CD14-positive monocyte (primary cell): ENCODE results near the gene NKX2-1. TPM values are rescaled to one million over a fixed set of nuclear protein-coding genes. Genes with fewer than 3 reads are reported as not detected.

ENCODE experiments used
- DNase-seq, 3 donors: peaks; one replicate each; pipeline ENCODE4 v3.0.0-alpha.2; 2011 to 2022
- H2AFZ ChIP-seq: 2 replicates; pipeline ENCODE4 v1.6.0; 2012; ENCODE audit warnings: mild to moderate bottlenecking, low read depth, low read length, inconsistent platforms; ENCODE audit not compliant: insufficient read depth, poor library complexity, severe bottlenecking
- H3K27ac ChIP-seq, 2 donors: 1 replicate in 1 of 2; 2 replicates in 1 of 2; pipeline ENCODE4 v1.5.1; 2012 to 2013; ENCODE audit warnings: low read length in 2 of 2, control low read depth in 1 of 2, inconsistent platforms in 1 of 2, low read depth in 1 of 2, mild to moderate bottlenecking in 1 of 2
- H3K27me3 ChIP-seq, 2 donors: one replicate each; pipeline versions ENCODE4 v1.6.0 to v1.6.1; 2011 to 2013; ENCODE audit warnings: low read length in 2 of 2; ENCODE audit not compliant: control insufficient read depth in 2 of 2, insufficient read depth in 2 of 2
- H3K36me3 ChIP-seq, 2 donors: replicated peaks in 1 of 2; 1 replicate in 1 of 2; 2 replicates in 1 of 2; pipeline versions ENCODE4 v1.5.1 to v1.6.1; 2012 to 2013; ENCODE audit warnings: low read length in 2 of 2, control low read depth in 1 of 2, inconsistent platforms in 1 of 2, mild to moderate bottlenecking in 1 of 2; ENCODE audit not compliant: insufficient read depth in 2 of 2, control insufficient read depth in 1 of 2
- H3K4me1 ChIP-seq, 2 donors: 1 replicate in 1 of 2; 2 replicates in 1 of 2; pipeline versions ENCODE4 v1.5.1 to v1.6.1; 2012 to 2013; ENCODE audit warnings: low read length in 2 of 2, control low read depth in 1 of 2, inconsistent platforms in 1 of 2, mild to moderate bottlenecking in 1 of 2, moderate library complexity in 1 of 2; ENCODE audit not compliant: insufficient read depth in 2 of 2, control insufficient read depth in 1 of 2
- H3K4me2 ChIP-seq: replicated peaks from 2 replicates; pipeline ENCODE3; 2012; ENCODE audit warnings: low read length, moderate library complexity, mild to moderate bottlenecking; ENCODE audit not compliant: poor library complexity, severe bottlenecking; ENCODE audit errors: extremely low read depth
- H3K4me3 ChIP-seq, 3 experiments: fragments of 200-600 bp in 1 of 3; sonication (generic) in 1 of 3; replicated peaks in 1 of 3; 1 replicate in 2 of 3; 2 replicates in 1 of 3; pipeline ENCODE4 v1.5.1; 2011 to 2013; ENCODE audit warnings: low read length in 3 of 3, mild to moderate bottlenecking in 3 of 3, control low read depth in 2 of 3, low read depth in 2 of 3, inconsistent platforms in 1 of 3, moderate library complexity in 1 of 3
- H3K79me2 ChIP-seq: 2 replicates; pipeline ENCODE4 v1.6.0; 2012; ENCODE audit warnings: mild to moderate bottlenecking, control low read depth, inconsistent platforms, low read length, moderate library complexity; ENCODE audit not compliant: insufficient read depth
- H3K9ac ChIP-seq: 2 replicates; pipeline ENCODE4 v1.6.0; 2017; ENCODE audit warnings: low read length, mild to moderate bottlenecking; ENCODE audit not compliant: insufficient read depth, poor library complexity, severe bottlenecking
- H3K9me3 ChIP-seq, 2 donors: replicated peaks in 1 of 2; 1 replicate in 1 of 2; 2 replicates in 1 of 2; pipeline versions ENCODE4 v1.5.1 to v1.6.1; 2012 to 2013; ENCODE audit warnings: low read length in 2 of 2, control low read depth in 1 of 2; ENCODE audit not compliant: control insufficient read depth in 1 of 2, insufficient read depth in 1 of 2
- H4K20me1 ChIP-seq: 2 replicates; pipeline ENCODE4 v1.6.0; 2012; ENCODE audit warnings: mild to moderate bottlenecking, low read length, control low read depth, moderate library complexity; ENCODE audit not compliant: insufficient read depth
- H3K27ac Mint-ChIP-seq, 7 donors: one replicate each; pipeline ENCODE4 v1.8.0; 2020; ENCODE audit warnings: mild to moderate bottlenecking in 7 of 7, mixed read lengths in 7 of 7, moderate library complexity in 6 of 7, inconsistent platforms in 2 of 7
- H3K27me3 Mint-ChIP-seq, 3 donors: one replicate each; pipeline ENCODE4 v1.8.0; 2021 to 2022; ENCODE audit warnings: low read depth in 3 of 3, mild to moderate bottlenecking in 3 of 3, mixed read lengths in 3 of 3, moderate library complexity in 3 of 3, inconsistent platforms in 1 of 3
- H3K36me3 Mint-ChIP-seq, 2 donors: one replicate each; pipeline ENCODE4 v1.8.0; 2020; ENCODE audit warnings: mixed read lengths in 2 of 2, inconsistent platforms in 1 of 2, mild to moderate bottlenecking in 1 of 2
- H3K4me1 Mint-ChIP-seq: one replicate; pipeline ENCODE4 v1.8.0; 2020; ENCODE audit warnings: mild to moderate bottlenecking, mixed read lengths
- H3K4me3 Mint-ChIP-seq, 2 donors: one replicate each; pipeline ENCODE4 v1.8.0; 2020; ENCODE audit warnings: mild to moderate bottlenecking in 2 of 2, mixed read lengths in 2 of 2, moderate library complexity in 1 of 2
- H3K9me3 Mint-ChIP-seq, 7 donors: one replicate each; pipeline ENCODE4 v1.8.0; 2020 to 2022; ENCODE audit warnings: mixed read lengths in 7 of 7, mild to moderate bottlenecking in 6 of 7, moderate library complexity in 6 of 7, inconsistent platforms in 2 of 7
- WGBS: methylation state at CpG from one replicate; pipeline ENCODE4 v1.1.5; 2013; ENCODE audit warnings: missing lambda C conversion rate; ENCODE audit not compliant: insufficient coverage; 5-methylcytosine and 5-hydroxymethylcytosine counted together
- intact Hi-C, 2 donors: fragments of 100-400 bp; cut with micrococcal nuclease; formaldehyde crosslinking; loops; one replicate each; pipeline versions ENCODE4 v1.15.0 to v1.15.1; 2023
- polyA plus RNA-seq, 3 donors: library from polyadenylated mRNA; depleted of rRNA in 1 of 3; unstranded in 2 of 3; stranded (reverse) in 1 of 3; fragments of 300-500 nt in 2 of 3; fragments of >200 nt in 1 of 3; fragmentation: Illumina TruSeq in 2 of 3; gene quantifications; 1 replicate in 2 of 3; 2 replicates in 1 of 3; pipeline ENCODE4 v1.2.3, GENCODE V29; 2012 to 2021
- TF ChIP-seq, protein P1 (sequence below): fragments of 200-600 bp; IDR thresholded peaks from one replicate; pipeline ENCODE4 v1.8.0; 2022; ENCODE audit warnings: antibody characterized with exemption, mild to moderate bottlenecking

The NKX2-1 gene
- polyA plus RNA-seq, 3 donors: not detected

DNA sequence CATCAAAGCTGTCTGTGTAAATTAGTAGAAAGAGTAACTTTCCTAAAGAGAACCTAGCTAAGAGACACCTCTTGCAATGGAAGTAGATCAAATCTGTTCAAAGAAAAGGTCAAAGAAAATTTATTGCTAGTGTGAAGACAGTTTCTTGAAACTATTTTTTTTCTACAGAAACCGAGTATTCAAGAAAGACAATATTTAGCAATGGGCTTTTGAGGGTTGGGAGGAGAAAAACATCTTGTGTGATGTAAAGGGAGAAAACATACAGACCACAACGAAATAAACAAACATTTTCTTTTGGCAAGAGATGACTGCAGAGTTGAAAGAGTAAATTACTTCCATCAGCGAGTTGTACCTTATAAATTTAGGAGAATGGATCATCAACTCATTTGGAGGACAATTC is 24.4 kb downstream of the NKX2-1 start:
- Histone ChIP-seq H3K27ac (no peak overlapping the region), H4K20me1 (no peaks in the 10 kb centered on the region), H3K9ac (no peak overlapping the region), H3K9me3 (no peaks in the 10 kb centered on the region), H3K27me3 (peaks cover 35 to 61% of the 10 kb centered on the region in 2 donors), H3K36me3 (no peaks in the 10 kb centered on the region), H3K4me2 (no peak overlapping the region), H3K79me2 (no peaks in the 10 kb centered on the region), H2AFZ (no peak overlapping the region), H3K4me1 (no peaks in the 10 kb centered on the region), H3K4me3 (no peak overlapping the region)
- H3K4me1 Mint-ChIP-seq: no peaks in the 10 kb centered on the region
- TF ChIP-seq, protein P1, sequence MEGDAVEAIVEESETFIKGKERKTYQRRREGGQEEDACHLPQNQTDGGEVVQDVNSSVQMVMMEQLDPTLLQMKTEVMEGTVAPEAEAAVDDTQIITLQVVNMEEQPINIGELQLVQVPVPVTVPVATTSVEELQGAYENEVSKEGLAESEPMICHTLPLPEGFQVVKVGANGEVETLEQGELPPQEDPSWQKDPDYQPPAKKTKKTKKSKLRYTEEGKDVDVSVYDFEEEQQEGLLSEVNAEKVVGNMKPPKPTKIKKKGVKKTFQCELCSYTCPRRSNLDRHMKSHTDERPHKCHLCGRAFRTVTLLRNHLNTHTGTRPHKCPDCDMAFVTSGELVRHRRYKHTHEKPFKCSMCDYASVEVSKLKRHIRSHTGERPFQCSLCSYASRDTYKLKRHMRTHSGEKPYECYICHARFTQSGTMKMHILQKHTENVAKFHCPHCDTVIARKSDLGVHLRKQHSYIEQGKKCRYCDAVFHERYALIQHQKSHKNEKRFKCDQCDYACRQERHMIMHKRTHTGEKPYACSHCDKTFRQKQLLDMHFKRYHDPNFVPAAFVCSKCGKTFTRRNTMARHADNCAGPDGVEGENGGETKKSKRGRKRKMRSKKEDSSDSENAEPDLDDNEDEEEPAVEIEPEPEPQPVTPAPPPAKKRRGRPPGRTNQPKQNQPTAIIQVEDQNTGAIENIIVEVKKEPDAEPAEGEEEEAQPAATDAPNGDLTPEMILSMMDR: no peak
- H3K27ac Mint-ChIP-seq: no peak overlapping the region
- intact Hi-C loops: no loop called here
- H3K36me3 Mint-ChIP-seq: no peaks in the 10 kb centered on the region
- no peaks in the 10 kb centered on the region for H3K9me3 Mint-ChIP-seq
- no peak for DNase-seq
- H3K4me3 Mint-ChIP-seq: no peak overlapping the region
- H3K27me3 Mint-ChIP-seq: peaks cover 18 to 40% (median 25%) of the 10 kb centered on the region in 3 donors
- WGBS: no CpG with 5 or more reads among the region's 3 CpGs

- H3K4me3 Mint-ChIP-seq: no peak overlapping the region
- Histone ChIP-seq H3K4me3 (no peak overlapping the region), H3K9me3 (no peaks in the 10 kb centered on the region), H2AFZ (no peak overlapping the region), H3K36me3 (no peaks in the 10 kb centered on the region), H3K4me1 (no peaks in the 10 kb centered on the region), H3K79me2 (no peaks in the 10 kb centered on the region), H3K27ac (no peak overlapping the region), H3K4me2 (no peak overlapping the region), H3K27me3 (peaks cover 24 to 50% of the 10 kb centered on the region in 2 donors), H3K9ac (no peak overlapping the region), H4K20me1 (no peaks in the 10 kb centered on the region)
- intact Hi-C loops: no loop called here
- no peak for DNase-seq
- no peaks in the 10 kb centered on the region for H3K9me3 Mint-ChIP-seq
- WGBS: no CpG with 5 or more reads among the region's 3 CpGs
- H3K4me1 Mint-ChIP-seq: no peaks in the 10 kb centered on the region
- TF ChIP-seq, protein P1: no peak
- peaks cover 17 to 34% (median 18%) of the 10 kb centered on the region in 3 donors for H3K27me3 Mint-ChIP-seq
- H3K27ac Mint-ChIP-seq: no peak overlapping the region
- H3K36me3 Mint-ChIP-seq: no peaks in the 10 kb centered on the region
These were observed 26.3 kb downstream of the NKX2-1 start for GRCh38 chr14:36493761-36494160.
